ENCODE results near the gene CACNG6.

CACNG6 gene

DNA sequence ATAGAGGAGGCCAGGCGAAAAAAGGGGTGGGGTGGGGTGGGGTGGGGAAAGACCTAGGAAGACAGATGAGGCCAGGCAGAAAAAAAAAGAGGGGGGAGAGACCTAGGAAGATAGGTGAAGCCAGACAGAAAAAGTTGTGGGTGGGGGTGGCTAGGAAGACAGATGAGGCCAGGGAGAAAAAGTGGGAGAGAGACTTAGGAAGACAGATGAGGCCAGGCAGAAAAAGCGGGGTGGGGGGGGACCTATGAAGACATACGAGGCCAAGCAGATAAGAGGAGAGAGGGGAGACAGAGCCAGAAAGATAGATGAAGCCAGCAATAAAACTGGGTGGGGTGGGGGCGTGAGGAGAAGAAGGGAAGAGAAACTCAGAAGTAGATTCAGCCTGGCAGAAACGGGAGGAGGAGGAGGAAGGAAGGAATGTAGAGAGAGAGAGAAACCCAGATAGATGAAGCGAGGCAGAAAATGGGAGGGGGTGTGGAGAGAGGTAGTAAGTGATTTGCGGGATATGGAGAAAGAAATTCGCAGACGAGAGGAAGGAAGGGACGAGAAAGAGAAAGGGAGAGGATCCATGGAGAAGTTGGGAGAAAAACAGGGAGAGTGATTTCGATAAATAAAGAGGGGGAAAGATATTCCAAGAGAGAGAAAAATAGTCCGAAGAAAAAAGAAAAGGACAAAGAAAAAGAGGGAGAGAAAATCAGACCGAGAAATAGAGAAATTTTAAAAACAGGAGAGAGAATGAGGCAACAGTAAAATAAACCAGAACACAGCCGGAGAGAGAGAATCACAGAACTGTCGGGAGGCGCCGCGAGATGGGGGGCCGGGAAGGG is 12.2 kb upstream of the CACNG6 start:
- Histone ChIP-seq H3K4me3 (peak overlapping the region; percentile 74), H3K9me3 (ENCODE audit: low read depth, low read length) (no peaks in the 10 kb centered on the region), H3K36me3 (ENCODE audit: insufficient read depth, low read length) (no peaks in the 10 kb centered on the region), H3K9ac (ENCODE audit: insufficient read length) (peak overlapping the region; percentile 55), H3K27ac (no peak overlapping the region)
- TF ChIP-seq EZH2 (IDR thresholded peaks at IDR 0.05) (no peak), FOXP2 (optimal IDR thresholded peaks at IDR 0.05; ENCODE audit: control extremely low read depth, extremely low read length, insufficient read depth) (no peak), POLR2AphosphoS5 (IDR thresholded peaks at IDR 0.05; ENCODE audit: borderline replicate concordance, low read depth, low read length) (no peak)
- no peak for DNase-seq (ENCODE audit: low read depth, low spot score)

DNA sequence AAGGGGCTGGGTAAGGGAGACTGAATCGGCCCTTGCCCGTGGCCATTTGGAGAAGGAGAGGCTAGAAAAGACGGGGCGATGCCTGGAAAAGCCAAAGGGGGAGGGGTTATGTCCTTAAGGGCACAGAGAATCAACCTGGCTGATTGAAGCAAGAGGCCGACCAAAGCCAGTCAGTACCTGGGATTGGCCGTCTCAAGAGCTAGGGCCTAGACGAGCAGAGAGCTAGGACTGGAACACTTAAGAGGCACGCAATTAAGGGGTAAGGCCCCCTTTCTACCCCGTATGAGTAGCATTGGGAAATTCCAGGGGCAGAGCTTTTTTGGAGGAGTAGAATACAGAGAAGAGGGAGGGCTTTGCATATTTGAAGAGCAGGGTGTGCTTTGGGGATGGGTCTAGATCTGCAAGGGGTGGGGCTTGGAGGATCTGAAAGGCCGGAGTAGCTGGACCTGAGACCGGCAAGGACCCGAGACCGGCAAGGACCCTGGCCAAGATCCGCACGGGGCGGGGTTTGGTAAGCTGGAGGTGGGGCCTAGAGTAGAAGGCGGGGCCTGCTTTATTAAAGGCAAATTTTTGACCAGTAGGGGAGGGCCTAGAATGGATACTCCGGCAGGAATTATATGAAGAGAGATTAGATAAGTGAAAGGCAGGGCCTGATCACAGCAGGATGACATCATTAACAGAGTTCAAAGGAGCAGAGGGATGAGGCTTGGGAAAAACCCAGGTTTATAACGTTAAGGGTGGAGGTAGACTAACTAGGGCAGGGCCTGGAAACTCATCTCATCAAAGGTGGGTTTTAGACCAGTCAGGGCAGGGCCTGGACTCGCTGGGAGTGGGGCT is 10.7 kb upstream of the CACNG6 start:
- H3K4me3 ChIP-seq = peak overlapping the region; percentile 61
- no peaks in the 10 kb centered on the region for H3K9me3 ChIP-seq (ENCODE audit: low read depth, low read length)
- DNase-seq (ENCODE audit: low read depth, low spot score) = no peak
- no peak for TF ChIP-seq EZH2 (IDR thresholded peaks at IDR 0.05)
- no peak for TF ChIP-seq FOXP2 (optimal IDR thresholded peaks at IDR 0.05; ENCODE audit: control extremely low read depth, extremely low read length, insufficient read depth)
- TF ChIP-seq POLR2AphosphoS5 (IDR thresholded peaks at IDR 0.05; ENCODE audit: borderline replicate concordance, low read depth, low read length) = no peak
- no peak overlapping the region for H3K27ac ChIP-seq
- H3K9ac ChIP-seq (ENCODE audit: insufficient read length) = no peak overlapping the region
- H3K36me3 ChIP-seq (ENCODE audit: insufficient read depth, low read length) = no peaks in the 10 kb centered on the region

- no peaks in the 10 kb centered on the region for H3K9me3 ChIP-seq (ENCODE audit: low read depth, low read length)
- TF ChIP-seq EZH2 (IDR thresholded peaks at IDR 0.05) (no peak), POLR2AphosphoS5 (IDR thresholded peaks at IDR 0.05; ENCODE audit: borderline replicate concordance, low read depth, low read length) (no peak), FOXP2 (optimal IDR thresholded peaks at IDR 0.05; ENCODE audit: control extremely low read depth, extremely low read length, insufficient read depth) (no peak)
- no peak overlapping the region for H3K4me3 ChIP-seq
- DNase-seq (ENCODE audit: low read depth, low spot score) = no peak
- no peak overlapping the region for H3K27ac ChIP-seq
- H3K36me3 ChIP-seq (ENCODE audit: insufficient read depth, low read length) = no peaks in the 10 kb centered on the region
- H3K9ac ChIP-seq (ENCODE audit: insufficient read length) = no peak overlapping the region
These were observed 10.0 kb upstream of the CACNG6 start for GRCh38 chr19:53981376-53981951.

- no peak for DNase-seq (ENCODE audit: low read depth, low spot score)
- no peaks in the 10 kb centered on the region for H3K36me3 ChIP-seq (ENCODE audit: insufficient read depth, low read length)
- no peak overlapping the region for H3K4me3 ChIP-seq
- no peak overlapping the region for H3K9ac ChIP-seq (ENCODE audit: insufficient read length)
- H3K9me3 ChIP-seq (ENCODE audit: low read depth, low read length) = no peaks in the 10 kb centered on the region
- TF ChIP-seq EZH2 (IDR thresholded peaks at IDR 0.05) (no peak), POLR2AphosphoS5 (IDR thresholded peaks at IDR 0.05; ENCODE audit: borderline replicate concordance, low read depth, low read length) (no peak), FOXP2 (optimal IDR thresholded peaks at IDR 0.05; ENCODE audit: control extremely low read depth, extremely low read length, insufficient read depth) (no peak)
- no peak overlapping the region for H3K27ac ChIP-seq
These were observed 9.4 kb upstream of the CACNG6 start for GRCh38 chr19:53982001-53982451.

GRCh38 chr19:53982611-53983010 is 8.8 kb upstream of the CACNG6 start:
- TF ChIP-seq FOXP2 (optimal IDR thresholded peaks at IDR 0.05; ENCODE audit: control extremely low read depth, extremely low read length, insufficient read depth) = no peak
- Histone ChIP-seq H3K36me3 (ENCODE audit: insufficient read depth, low read length) (no peaks in the 10 kb centered on the region), H3K27ac (no peak overlapping the region), H3K9me3 (ENCODE audit: low read depth, low read length) (no peaks in the 10 kb centered on the region), H3K9ac (ENCODE audit: insufficient read length) (no peak overlapping the region), H3K4me3 (no peak overlapping the region)
- no peak for DNase-seq (ENCODE audit: low read depth, low spot score)

- no peak for TF ChIP-seq FOXP2 (optimal IDR thresholded peaks at IDR 0.05; ENCODE audit: control extremely low read depth, extremely low read length, insufficient read depth)
- no peak for TF ChIP-seq POLR2AphosphoS5 (IDR thresholded peaks at IDR 0.05; ENCODE audit: borderline replicate concordance, low read depth, low read length)
- TF ChIP-seq EZH2 (IDR thresholded peaks at IDR 0.05) = no peak
- no peaks in the 10 kb centered on the region for H3K9me3 ChIP-seq (ENCODE audit: low read depth, low read length)
- no peaks in the 10 kb centered on the region for H3K36me3 ChIP-seq (ENCODE audit: insufficient read depth, low read length)
- no peak overlapping the region for H3K9ac ChIP-seq (ENCODE audit: insufficient read length)
- DNase-seq (ENCODE audit: low read depth, low spot score) = no peak
- no peak overlapping the region for H3K4me3 ChIP-seq
- H3K27ac ChIP-seq = no peak overlapping the region
These were observed 7.8 kb upstream of the CACNG6 start for GRCh38 chr19:53983457-53984289.

DNA sequence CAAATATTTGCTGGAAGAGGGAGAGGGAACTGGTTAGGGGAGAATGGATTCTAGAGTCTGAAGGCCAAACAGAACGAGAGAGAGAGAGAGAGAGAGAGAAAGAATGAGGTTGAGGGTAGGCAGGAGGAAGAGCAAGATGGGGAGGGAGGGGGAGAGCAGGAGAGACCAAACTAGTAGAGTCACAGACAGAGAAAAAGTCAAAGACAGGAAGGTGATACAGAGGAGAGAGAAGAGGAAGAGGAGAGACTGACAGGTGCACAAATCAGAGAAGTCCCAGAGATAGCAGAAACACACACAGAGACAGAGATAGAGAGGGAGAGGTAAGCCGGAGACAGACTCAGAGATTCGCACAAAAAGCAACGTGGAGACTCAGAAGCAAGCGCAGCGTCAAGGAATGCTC is 5.6 kb upstream of the CACNG6 start:
- TF ChIP-seq EZH2 (IDR thresholded peaks at IDR 0.05) = no peak
- TF ChIP-seq FOXP2 (optimal IDR thresholded peaks at IDR 0.05; ENCODE audit: control extremely low read depth, extremely low read length, insufficient read depth) = no peak
- TF ChIP-seq POLR2AphosphoS5 (IDR thresholded peaks at IDR 0.05; ENCODE audit: borderline replicate concordance, low read depth, low read length) = no peak

More for the DNA sequence above, 5.6 kb upstream of the CACNG6 start:
- no peaks in the 10 kb centered on the region for H3K36me3 ChIP-seq (ENCODE audit: insufficient read depth, low read length)
- no peak overlapping the region for H3K27ac ChIP-seq
- H3K9me3 ChIP-seq (ENCODE audit: low read depth, low read length) = no peaks in the 10 kb centered on the region
- no peak overlapping the region for H3K4me3 ChIP-seq
- DNase-seq (ENCODE audit: low read depth, low spot score) = no peak
- H3K9ac ChIP-seq (ENCODE audit: insufficient read length) = no peak overlapping the region
